HG03095 (cell line): Measurements from ENCODE around the gene GTPBP1.

Experiments
- ATAC-seq: cut with Tn5 transposase; IDR thresholded peaks from one replicate; pipeline ENCODE4 v1.9.1; 2021; ENCODE audit warnings: moderate library complexity; ENCODE audit not compliant: unreplicated experiment

The GTPBP1 gene

DNA sequence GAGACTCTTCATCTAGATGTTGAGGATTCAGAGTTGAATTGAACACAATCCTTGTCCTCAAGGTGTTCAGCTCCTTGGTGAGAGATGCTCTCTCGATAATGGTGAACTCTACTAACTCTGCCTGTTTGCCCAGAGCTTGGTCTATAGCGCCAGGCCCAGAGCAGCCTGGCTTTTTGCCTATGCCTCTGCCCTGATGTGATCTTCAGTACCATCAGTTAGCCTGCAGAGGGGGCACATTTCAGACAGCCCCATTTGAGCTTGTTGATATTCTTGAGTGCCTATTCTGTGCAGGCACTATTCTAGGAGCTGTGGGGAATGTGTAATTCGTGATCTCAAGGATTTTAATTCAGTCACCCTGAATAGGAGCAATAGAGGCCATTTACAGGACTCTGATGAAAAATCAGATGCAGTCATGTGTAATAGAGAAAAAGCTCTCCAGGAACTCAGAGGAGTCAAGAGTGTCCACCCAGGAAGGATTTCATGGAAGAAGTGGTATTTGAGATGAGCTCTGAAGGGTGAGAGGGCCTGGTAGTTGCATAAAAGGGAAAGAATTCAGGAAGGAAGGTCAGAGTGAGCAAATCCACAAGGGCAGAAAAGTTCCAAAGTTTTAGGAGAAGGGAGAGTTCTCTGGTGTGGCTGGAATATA is 19.3 kb downstream of the GTPBP1 start:
- ATAC-seq, result no peak

DNA sequence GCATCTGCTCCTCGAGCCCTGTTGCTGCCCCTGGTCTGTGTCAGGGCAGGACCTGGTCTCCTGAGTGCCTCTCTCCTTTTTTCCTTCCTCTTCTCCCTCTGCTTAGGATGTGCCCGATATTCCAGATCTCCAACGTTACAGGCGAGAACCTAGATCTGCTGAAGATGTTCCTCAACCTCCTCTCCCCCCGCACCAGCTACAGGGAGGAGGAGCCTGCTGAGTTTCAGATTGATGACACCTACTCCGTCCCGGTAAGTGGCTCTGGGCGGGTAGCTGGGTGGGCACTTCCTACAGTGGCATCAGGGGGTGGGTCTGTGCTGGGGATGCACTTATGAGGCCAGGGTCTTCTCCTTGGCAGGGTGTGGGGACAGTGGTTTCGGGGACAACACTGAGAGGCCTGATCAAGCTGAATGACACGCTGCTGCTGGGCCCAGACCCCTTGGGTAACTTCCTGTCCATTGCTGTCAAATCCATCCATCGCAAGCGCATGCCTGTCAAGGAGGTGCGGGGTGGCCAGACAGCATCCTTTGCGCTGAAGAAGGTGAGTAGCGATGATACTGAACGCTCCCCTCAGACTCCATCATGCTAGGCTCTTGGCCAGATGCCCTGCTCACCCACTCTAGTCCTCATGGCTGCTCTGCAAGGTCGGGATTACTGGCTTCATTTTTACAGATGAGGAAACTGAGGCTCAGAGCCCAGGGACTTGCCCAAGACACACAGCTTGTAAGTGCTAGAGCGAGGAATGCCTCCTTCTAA is 20.3 kb downstream of the GTPBP1 start:
- ATAC-seq, result no peak

DNA sequence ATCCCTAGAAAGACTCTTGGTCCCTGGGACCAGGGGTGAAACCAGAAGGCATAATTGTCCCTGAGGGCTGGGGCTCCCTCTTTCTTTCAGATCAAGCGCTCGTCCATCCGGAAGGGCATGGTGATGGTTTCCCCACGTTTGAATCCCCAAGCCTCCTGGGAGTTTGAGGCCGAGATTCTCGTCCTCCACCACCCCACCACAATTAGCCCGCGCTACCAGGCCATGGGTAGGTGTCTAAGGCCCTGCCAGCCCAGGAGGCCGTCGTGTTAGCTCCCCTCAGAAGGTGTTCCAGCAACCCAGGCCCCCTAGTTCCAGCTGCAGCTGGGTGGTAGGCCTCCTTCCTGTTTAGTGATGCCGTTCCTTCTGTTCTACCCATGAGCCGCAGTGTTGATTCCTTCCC is 21.4 kb downstream of the GTPBP1 start:
- ATAC-seq, result no peak

GRCh38 chr22:38727530-38728451 is 22.0 kb downstream of the GTPBP1 start:
- no peak for ATAC-seq

- no peak for ATAC-seq
These were observed 23.4 kb downstream of the GTPBP1 start for GRCh38 chr22:38728871-38729796.

GRCh38 chr22:38729946-38730345 is 24.2 kb downstream of the GTPBP1 start:
- no peak for ATAC-seq

- no peak for ATAC-seq
These were observed 24.7 kb downstream of the GTPBP1 start for GRCh38 chr22:38730411-38730871.

DNA sequence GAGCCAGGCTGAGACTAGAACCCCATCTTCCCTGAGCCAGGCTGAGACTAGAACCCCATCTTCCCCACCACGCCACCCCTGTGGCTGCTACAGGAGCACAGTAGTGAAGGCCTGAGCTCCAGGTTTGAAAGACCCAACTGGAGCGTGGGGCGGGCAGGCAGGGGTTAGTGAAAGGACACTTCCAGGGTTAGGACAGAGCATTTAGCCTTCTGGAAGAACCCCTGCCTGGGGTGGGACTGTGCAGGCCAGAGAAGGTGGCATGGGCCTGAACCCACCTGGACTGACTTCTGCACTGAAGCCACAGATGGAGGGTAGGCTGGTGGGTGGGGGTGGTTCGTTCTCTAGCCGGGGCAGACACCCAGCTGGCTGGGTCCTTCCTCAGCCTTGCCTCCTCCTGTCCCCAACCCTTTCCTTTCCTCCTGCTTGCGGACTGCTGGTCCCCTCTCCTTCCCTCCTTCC is 26.0 kb downstream of the GTPBP1 start:
- ATAC-seq, result no peak

DNA sequence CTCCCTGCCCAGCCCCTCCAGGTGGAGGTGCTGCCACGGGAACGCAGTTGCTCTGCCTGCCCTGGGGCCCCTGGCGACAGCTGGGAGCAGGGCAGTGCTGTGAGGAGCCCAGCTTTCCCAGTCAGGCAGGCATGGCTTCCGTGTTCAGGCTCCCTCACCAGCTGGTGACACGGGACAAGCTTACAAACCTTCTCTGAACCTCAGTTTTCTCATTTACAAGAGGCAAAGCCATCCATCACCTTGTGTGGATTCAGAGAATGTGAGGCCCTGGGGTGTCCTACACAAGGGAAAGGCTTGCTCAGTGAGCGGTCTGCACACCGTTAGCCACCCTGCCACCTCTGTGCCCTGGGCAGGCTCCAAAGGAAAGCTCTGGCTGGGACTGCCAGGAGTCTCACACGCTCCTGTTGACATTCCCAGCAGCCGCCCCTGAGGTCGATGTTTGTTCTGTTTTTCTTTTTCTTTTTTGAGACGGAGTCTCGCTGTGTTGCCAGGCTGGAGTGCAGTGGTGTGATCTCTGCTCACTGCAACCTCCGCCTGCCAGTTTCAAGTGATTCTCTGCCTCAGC is 26.6 kb downstream of the GTPBP1 start:
- ATAC-seq, result no peak

DNA sequence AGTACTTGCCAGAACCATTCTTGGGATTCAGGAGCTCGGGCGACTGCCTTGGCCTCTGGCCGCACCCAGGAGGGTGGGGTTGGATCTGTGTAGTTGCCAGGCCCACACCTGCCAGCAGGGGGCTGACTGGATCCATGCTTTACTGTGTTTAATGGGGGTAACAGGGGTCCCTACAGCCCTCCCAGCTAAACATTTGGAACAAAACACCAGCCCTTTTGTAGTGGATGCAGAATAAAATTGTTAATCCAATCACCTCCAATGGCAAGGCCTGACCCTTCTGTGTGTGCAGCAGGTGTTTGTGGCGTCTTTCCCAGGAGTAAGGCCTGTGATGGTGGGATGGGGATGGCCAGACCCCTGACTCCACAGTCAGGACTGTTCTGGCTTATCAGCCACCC is 27.6 kb downstream of the GTPBP1 start:
- no peak for ATAC-seq

DNA sequence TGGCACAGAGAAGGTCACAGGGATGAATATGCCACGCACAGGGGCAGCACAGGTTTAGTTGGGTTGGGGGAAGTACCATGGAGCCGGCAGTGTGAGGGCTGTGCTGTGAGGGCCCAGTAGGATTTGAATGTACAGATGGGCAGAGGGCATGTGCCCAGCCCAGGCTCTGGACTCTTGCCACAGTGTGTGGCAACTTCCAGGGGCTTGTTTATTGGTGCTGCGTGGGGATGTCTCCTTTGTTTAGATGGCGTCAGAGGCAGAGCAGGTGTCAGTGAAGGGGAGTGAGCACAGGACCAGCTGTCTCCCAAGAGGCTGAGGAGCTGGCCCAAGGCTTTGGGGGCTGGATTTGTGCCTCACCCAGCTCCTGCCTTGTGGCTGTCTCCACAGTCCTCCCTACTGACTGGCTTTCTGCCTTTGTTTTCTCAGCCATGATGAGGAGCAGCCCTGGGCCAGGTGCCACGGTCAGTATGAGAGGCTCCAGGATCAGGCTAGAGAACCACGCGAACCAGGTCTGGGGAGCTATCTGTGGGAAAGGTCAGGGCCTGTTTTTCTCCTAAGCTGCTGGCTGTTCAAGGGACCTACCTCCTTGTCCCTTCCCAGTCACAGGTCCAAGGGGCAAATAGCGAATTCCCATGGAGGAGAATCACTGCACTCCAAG is 28.1 kb downstream of the GTPBP1 start:
- no peak for ATAC-seq

DNA sequence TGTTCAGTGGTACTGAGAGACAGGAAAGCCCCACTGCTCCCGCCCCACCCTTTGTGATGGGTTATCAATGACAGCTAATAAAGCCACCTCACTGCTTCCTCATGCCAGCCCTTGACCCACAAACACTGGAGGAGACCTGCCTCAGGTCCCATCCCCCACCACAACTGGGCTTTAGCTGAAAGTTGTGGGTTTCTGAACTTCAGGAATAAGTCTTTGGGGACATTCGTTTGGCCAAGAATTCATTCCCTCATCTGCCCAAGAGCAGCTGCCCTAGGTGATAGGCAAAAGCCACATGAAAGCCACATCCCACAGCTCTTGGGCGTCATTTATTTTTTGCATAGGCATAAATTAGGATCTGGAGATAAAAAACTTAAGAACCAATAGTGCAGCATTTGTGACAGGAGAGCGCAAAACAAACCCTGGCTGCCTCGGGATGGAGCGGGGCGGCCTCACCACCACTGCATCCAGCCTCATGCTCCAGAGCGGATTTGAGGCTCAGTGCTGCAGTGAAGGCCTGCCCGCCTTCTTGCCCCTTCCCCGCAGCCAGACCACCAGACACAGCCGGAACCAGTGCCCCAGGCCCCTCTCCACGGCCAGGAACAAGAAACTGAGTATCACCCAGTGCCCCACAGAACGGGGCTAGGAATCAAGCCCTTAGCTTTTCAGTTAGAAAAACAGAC is 28.8 kb downstream of the GTPBP1 start:
- no peak for ATAC-seq

DNA sequence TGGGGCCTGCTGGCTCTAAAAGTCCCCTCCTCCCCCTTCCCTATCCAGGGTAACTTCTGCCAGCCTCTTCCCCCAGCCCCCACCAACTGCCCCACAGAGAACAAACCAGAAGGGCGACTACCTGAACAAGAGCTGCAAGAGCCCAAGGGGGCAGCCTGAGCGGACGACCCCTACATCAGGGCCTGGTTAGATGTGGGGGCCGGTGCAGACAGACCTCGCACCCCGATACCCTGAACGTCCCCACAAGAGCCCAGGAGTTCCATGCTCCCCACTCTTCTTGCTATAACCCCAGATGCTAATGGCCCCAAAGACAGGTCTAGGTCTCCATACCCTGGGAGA is 29.4 kb downstream of the GTPBP1 start:
- ATAC-seq, result no peak

GRCh38 chr22:38735465-38736256 is 29.9 kb downstream of the GTPBP1 start:
- no peak for ATAC-seq

DNA sequence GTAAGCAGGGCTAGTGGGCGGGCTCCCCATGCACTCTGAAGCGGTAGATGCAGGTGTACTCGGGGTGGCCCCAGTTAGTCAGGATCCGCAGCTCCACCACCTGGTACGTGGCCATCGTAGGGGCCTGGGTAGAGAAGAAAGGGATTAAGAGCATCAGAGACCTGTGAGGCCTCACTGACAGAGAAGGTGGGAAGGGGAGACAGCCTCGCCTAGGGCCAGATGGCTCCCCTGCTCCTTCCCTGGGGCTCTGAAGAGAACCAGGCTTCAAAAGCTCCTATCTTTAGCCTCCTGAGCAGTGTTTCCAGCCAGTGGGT is 30.5 kb downstream of the GTPBP1 start:
- no peak for ATAC-seq

- no peak for ATAC-seq
These were observed 31.7 kb downstream of the GTPBP1 start for GRCh38 chr22:38737302-38738060.

DNA sequence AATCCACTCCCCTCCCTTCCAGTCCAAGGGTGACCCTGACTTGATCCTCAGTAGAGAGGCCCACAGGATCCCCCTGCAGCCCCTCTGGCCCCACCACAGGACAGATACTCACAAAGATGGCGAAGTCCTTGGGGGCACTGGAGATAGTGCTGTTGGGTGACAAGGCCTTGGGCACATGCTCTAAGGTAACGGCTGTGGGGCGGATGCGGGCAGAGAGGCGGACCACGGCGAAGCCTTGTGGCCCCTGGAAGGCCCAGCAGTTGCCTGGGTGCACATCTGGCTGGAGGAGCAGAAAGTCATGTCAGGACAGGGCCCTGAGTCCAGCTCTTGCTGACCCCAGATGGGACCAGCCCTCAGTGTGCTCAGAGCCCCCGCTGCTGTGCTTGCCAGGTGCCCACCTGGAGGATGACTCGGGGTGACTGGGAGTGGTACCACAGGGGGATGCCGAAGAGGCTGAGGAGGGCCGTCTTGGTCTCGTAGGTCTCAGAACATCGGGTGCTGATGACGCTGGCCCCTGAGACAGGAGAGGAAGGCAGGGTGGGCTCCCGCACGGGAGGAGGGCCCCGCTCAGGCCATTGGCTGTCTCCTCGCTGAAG is 32.8 kb downstream of the GTPBP1 start:
- ATAC-seq, result no peak
